Measurements from ENCODE around the gene UIMC1.

UIMC1 gene

DNA sequence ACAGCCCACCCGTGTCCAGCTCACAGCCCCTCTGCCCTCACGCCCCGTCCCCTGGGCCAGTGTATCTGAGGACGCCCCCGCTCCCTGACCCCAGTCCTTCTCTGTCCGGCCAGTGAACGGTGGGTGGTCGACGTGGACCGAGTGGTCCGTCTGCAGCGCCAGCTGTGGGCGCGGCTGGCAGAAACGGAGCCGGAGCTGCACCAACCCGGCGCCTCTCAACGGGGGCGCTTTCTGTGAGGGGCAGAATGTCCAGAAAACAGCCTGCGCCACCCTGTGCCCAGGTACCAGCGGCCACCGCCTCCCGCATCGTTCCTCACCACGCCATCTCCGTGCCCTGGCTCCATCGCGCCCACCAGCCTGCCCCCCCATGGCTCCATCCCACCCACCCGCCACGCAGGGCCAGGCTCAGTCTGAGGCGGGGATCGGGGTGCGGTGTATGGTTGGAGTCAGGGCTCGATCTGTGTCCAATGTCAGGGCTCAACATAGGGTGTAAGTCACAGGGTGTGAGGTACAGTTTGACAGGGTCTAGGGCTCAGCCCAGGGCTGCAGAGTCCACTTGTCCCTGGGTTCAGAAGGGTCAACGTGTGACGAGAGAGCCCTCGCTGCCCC, 137.0 kb downstream of the UIMC1 start:
- DNase-seq (ENCODE audit: low read depth), result no peak

DNA sequence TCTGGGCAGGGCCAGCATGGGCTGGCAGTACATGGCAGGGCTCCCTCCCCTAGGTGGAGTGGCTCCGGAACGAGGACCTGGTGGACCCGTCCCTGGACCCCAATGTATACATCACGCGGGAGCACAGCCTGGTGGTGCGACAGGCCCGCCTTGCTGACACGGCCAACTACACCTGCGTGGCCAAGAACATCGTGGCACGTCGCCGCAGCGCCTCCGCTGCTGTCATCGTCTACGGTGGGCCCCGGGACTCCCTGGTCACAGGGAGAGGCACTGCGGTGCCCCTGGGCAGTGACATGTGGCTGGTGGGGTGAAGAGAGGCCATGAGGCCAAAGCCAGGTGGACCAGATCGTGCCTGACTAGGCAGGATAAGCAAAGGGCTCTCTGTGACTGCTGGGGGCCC, 137.8 kb downstream of the UIMC1 start:
- no peak for DNase-seq (ENCODE audit: low read depth)

DNA sequence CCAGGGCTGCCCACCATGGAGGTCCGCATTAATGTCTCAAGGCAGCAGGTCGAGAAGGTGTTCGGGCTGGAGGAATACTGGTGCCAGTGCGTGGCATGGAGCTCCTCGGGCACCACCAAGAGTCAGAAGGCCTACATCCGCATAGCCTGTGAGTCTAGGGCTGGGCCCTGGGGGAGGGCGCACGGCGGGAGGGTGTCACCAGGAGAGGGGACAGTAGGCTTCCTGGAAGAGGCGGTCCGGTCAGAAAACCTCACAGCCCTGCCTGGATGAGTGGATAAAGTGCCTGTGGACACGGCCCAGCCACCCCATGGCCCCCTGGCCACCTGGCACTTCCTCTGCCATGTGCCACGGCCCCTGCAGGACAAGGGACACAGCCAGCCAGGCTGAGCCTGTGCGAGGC, 138.5 kb downstream of the UIMC1 start:
- no peak for DNase-seq (ENCODE audit: low read depth)

DNA sequence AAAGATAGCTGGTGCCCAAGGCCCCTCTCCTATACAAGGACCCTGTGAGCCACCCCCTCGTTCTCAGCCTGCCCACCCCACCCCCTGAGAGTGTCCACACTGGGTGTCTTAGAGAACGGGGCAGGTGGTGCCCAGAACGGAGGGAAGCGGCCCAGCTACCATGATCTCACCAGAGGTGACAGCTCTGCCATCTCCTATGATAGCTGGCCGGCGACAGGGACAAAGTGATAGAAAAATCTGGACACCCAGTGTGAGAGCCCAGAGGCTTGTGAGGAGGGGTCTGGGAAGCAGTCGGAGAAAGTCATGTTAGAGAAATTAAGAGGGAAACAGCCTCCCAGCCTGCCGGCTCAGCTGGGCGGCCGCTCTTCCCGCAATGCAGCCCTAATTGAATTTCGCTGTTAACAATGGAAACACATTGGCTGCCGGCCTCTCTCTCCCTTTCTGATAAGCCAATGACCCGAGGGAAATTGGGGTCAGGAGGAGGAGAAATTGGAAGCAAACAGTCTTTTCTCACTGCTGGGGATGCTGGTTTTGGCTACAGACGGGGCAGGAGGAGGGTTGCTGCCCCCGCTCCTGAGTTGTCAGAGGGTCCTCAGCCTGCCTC, 139.8 kb downstream of the UIMC1 start:
- DNase-seq (ENCODE audit: low read depth), result no peak

DNA sequence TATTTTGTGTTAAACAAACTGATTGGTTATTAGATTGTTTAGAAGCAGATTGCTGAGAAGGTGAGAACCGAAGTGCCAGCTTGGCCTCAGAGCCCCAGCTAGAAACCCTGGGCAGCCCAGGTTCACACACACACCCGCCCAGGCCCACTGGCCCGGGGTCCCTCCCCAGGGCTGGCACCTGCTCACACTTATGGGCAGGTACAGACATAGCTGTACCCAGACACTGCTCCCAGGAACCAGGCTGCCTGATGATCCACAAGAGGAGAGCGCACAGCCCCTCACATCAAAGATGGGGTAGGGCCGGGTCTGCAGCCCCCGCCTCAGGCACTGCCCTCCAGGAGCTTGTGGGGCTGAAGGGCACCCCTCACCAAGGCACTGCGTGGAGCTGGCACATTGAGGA, 140.6 kb downstream of the UIMC1 start:
- no peak for DNase-seq (ENCODE audit: low read depth)

DNA sequence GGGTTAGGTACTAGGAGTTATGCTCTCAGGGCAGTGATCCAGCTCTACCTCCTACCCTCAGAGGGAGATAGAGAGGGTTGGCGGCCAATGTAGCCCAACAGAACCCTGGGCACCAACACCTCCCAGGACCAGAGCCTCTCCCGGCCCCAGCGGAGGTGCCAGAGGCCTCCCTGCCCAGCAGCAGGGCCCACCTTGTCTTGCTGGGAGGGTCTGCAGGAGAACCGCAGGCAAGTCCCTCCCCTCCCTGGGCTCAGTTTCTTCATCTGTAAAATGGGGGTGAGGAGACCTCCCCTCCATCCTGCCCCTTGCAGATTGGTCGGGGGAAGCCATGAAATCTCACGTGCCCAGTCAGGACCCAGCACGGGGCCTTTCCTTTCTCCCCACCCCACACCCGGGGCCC, 141.8 kb downstream of the UIMC1 start:
- DNase-seq (ENCODE audit: low read depth), result no peak

DNA sequence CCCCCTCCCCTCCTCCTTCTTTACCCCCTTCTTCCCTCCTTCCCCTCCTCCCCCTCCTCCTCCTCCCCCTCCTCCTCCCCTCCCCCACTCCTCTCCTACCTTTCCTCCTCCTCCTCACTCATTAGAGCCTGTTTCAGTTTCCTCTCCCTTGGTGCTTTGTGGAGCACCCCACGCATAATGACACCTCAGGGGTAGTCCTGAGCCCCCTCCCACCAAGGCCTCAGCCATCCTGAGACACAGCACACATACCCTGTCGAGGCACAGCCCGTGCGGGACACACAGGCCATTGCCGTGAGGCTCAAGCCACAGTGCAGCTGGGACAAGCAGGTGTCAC, 142.8 kb downstream of the UIMC1 start:
- DNase-seq (ENCODE audit: low read depth), result no peak

DNA sequence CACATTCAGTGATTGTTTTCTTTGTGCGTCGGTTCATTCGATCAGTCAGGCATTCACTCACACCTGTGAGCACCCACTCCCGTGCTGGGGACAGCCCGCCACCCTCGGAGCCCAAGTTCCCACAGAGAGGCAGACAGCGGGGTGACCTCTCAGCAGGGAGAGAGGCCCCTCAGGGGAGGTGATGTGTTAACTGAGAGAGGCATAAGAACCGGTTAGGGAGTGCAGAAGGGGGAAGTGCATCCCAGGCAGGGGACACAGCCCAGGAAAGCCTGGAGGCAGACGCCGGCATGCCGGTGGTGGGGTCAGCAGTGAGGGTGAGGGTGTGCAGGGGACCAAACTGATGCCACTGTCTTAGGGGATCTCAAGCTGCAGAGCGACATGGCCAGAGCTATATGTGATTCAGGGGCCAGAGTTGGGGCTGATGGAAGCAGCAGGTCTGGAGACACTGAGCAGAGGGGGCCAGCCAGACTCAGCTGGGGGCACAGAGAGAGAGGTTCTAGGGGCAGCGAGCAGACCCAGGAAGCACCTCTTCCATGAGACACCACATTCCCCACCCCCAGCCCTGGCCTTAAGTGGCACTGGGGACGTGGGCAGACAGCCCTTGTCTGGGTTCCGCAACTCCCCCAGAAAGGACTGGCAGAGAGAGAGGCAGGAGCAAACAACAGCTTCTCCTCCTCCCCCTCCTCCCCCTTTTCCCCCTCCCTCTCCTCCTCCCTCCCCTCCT, 143.4 kb downstream of the UIMC1 start:
- no peak for DNase-seq (ENCODE audit: low read depth)

DNA sequence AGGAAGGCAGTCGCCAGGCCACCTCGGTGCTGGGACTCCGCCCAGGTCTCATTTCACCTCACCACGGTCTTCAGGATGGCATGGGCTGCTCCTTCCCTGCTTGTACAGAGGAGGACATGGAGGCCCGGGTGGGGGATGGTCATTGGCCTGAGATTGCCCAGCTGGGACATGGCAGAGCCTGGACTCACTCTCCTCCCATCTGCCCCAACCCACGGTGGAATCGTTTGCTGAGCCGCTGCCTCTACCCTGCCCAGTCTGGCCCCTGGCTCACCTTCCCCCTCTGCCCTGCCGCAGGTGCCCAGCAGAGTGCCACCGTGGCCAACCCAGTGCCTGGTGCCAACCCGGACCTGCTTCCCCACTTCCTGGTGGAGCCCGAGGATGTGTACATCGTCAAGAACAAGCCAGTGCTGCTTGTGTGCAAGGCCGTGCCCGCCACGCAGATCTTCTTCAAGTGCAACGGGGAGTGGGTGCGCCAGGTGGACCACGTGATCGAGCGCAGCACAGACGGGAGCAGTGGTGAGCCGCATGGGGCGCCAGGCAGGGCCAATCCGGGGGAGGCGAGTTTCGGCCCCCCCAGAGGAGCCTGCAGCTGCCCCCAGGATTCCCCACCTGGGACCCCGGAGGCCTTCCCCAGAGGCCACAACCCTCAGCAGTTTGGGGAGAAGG, 144.1 kb downstream of the UIMC1 start:
- no peak for DNase-seq (ENCODE audit: low read depth)

DNA sequence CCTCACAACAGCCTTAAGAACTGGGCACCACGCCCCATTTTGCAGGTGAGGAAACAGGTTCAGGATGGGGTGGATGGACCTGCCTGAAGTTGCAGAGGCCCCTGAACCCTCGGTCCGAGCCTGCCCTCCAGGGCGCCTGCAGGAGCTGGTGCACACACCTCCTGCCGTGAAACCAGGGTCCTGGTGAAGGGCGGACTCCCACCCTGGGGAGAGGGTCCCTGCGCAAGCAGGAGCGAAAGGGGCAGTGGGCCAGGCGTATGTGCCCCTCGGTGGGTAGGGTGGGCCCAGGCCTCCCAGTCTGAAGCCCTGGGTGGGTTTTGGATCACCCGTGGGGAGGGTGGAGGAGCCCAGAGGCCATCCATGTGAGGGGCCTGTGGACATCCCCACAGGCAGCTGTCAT, 145.3 kb downstream of the UIMC1 start:
- no peak for DNase-seq (ENCODE audit: low read depth)

DNA sequence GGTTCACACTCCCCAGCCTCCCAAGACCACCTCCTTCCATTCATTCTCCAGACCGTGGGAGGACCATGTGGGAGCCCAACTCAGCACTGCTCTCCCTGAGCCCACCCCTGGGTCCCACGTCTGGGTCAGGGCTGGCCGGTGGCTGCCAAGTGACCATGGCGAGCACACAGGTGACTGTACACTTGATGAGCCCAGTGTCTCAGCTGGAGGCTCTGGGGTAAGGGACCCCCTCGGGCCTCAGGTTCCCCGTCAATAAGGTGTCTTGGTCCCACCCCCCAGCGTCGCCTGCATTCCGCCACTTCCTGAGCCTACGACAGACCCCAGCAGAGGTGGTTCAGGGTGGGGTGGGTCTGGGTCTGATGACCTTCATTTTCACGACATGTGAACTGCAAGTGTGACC, 146.2 kb downstream of the UIMC1 start:
- DNase-seq (ENCODE audit: low read depth), result no peak

DNA sequence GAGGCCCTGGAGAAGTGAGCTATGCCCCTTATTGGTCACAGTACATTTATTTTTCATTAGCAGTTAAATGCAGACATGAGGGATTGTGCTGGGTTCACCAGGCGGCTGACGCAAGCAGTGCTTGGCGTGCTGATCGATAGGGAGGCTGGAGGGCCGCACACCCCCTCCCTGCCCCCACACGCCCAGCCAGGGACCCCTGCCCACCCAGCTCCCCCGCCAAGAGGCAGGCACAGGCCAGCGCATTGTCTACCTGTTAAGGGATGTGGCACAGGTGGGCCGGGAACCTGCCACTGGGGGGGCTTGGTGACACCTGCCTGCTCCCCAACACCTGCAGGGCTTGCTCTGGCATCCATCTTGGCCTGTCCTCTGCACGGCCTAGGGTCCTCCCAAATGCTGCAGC, 146.7 kb downstream of the UIMC1 start:
- no peak for DNase-seq (ENCODE audit: low read depth)

DNA sequence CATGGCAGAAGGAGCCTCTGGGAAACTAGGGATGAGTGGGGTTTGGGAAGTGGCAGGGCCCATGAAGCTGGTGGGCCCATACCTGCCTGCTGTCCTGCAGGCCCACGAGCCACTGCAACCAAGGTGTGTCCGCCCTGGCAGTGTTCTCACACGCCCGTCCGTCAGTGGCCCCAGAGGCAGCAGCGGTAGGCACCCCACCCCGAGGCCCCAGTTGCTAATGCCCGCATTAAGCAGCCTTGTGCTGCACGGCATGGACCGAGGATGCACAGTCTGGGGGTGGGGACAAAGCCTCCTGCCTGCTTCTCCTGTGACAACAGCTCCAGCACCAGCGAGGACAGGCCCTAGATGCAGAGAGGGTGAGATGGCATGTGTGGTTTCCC, 148.7 kb downstream of the UIMC1 start:
- DNase-seq (ENCODE audit: low read depth), result no peak

DNA sequence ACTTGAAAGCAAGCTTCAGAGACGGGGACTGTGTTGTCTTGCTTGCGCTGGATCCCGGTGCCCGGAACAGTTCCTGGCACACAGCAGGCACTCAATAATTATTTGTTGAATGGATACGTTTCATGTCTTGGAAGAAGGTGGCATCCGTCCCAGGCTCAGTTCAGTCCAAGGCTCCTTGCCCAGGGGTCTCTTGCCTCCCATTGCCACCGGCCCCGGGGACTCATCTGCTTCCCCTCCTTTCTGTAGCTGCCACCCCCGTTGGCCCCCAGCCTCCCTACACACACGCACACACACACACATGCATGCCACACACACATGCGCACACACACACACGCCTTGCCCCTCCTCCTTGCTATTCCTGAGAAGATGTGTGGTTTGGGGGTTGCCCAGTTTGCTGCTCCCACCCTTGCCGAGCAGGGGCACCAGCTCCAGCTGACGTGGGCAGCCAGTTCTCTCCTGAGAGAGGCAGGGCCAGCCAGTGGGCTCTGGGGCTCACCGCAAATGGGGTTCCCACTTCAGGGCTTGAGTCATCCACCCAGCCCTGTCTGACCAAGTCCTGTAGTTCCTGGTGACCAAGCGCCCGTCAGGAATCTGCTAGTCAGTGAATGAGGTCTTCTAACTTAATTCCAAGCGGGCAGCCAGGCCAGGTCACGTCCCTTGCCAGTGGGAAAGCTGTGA, 149.2 kb downstream of the UIMC1 start:
- no peak for DNase-seq (ENCODE audit: low read depth)

DNA sequence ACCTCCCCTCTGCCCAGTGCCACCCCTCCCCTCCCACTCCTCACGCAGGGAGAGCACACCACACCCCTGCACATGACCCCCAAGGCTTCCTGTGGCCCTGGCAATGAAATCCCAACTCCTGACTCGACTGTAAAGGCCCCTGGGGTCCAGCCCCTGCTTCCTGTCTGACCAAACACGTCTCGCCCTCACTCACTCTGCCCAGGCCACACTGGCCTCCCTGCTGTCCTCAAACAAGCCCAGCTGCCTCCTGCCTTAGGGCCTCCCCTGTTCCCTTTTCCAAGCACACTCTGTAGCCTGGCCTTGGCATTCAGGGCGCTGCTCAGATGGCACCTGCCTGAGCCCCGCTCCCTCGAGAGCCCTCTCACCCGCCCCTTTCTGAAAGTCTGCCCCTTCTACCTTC, 149.8 kb downstream of the UIMC1 start:
- no peak for DNase-seq (ENCODE audit: low read depth)

DNA sequence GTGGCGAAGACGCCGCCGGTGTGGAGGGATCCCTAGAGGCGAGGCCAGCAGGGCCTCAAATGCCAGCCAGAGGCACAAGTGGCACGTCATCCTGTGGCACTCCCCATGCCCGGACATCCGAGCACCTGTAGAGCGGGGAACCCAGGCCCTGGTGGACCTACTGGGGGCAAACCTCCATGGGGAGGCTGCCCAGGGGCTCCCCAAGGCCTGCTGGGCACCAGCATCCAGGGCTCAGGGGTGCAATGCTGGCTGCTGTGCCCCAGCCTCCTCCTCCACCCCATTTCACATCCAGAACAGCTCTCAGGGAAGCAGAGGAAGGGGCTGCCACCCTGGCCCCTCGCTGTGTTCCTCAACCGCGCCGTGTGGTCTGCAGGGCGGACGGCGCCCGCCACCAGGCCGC, 151.0 kb downstream of the UIMC1 start:
- no peak for DNase-seq (ENCODE audit: low read depth)
